Ascending aorta (tissue), 2 donors: Measurements from ENCODE around the gene TSPAN11. TPM values are rescaled to one million over a fixed set of nuclear protein-coding genes. Genes with fewer than 3 reads are reported as not detected.

ENCODE experiments used
- DNase-seq, 2 donors: peaks; one replicate each; pipeline ENCODE4 v3.0.0-alpha.2; 2019; ENCODE audit warnings: low spot score in 2 of 2
- H3K27ac ChIP-seq, 2 donors: fragments of 200-600 bp; sonication (generic); one replicate each; pipeline ENCODE4 v1.5.1; 2016 to 2017; ENCODE audit warnings: mild to moderate bottlenecking in 1 of 2
- H3K27me3 ChIP-seq: fragments of 200-600 bp; sonication (generic); one replicate; pipeline ENCODE4 v1.5.1; 2017
- H3K36me3 ChIP-seq, 2 donors: fragments of 200-600 bp; sonication (generic); one replicate each; pipeline ENCODE4 v1.5.1; 2016
- H3K4me1 ChIP-seq, 2 donors: fragments of 200-600 bp; sonication (generic); one replicate each; pipeline ENCODE4 v1.5.1; 2016 to 2017; ENCODE audit warnings: mild to moderate bottlenecking in 1 of 2
- H3K4me3 ChIP-seq, 2 donors: fragments of 200-600 bp; sonication (generic); one replicate each; pipeline ENCODE4 v1.5.1; 2016 to 2017; ENCODE audit warnings: mild to moderate bottlenecking in 1 of 2
- H3K9me3 ChIP-seq, 2 donors: fragments of 200-600 bp; sonication (generic); one replicate each; pipeline ENCODE4 v1.5.1; 2016
- intact Hi-C: fragments of 100-400 bp; cut with DNase I; formaldehyde crosslinking; loops from one replicate; pipeline ENCODE4 v1.15.1; 2023
- total RNA-seq: library from RNA; depleted of rRNA; stranded (reverse); fragments of >200 nt; gene quantifications from one replicate; pipeline ENCODE4 v1.1.0, GENCODE V29; 2016
- TF ChIP-seq, protein P1 (sequence below), 3 experiments: fragments of 200-600 bp in 2 of 3; fragments of 450-650 bp in 1 of 3; sonication (generic) in 2 of 3; IDR thresholded peaks; one replicate each; pipeline ENCODE4 v1.5.1; 2016 to 2019; ENCODE audit warnings: antibody characterized with exemption in 3 of 3, mild to moderate bottlenecking in 1 of 3, moderate library complexity in 1 of 3

The TSPAN11 gene
- total RNA-seq, 1 donor from 2014 or later, result 5.2 TPM

DNA sequence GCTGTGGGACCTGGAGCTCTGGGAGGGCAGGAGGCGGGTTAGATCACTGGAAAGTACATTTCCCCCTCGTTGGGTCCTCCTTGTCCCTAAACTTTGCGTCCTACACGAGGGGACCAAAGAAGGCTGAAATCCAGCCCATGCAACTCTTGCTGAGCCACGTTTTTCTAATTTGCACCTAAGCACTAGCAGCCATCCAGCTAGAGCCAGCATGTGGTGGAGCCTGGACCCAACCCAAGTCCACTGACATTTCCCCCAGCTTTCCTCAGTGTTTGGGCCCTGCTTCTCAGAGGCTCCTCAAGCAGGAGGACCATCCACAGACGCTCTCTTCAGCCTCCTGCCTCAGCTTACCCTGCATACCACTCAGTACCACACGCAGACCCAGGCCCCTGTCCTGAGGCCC lies 49.7 kb downstream of the TSPAN11 start:
- no peak for DNase-seq
- Histone ChIP-seq H3K36me3 (no peaks in the 10 kb centered on the region), H3K4me3 (no peak overlapping the region), H3K4me1 (no peaks in the 10 kb centered on the region), H3K27ac (no peak overlapping the region), H3K9me3 (no peaks in the 10 kb centered on the region), H3K27me3 (no peaks in the 10 kb centered on the region)
- TF ChIP-seq, protein P1, sequence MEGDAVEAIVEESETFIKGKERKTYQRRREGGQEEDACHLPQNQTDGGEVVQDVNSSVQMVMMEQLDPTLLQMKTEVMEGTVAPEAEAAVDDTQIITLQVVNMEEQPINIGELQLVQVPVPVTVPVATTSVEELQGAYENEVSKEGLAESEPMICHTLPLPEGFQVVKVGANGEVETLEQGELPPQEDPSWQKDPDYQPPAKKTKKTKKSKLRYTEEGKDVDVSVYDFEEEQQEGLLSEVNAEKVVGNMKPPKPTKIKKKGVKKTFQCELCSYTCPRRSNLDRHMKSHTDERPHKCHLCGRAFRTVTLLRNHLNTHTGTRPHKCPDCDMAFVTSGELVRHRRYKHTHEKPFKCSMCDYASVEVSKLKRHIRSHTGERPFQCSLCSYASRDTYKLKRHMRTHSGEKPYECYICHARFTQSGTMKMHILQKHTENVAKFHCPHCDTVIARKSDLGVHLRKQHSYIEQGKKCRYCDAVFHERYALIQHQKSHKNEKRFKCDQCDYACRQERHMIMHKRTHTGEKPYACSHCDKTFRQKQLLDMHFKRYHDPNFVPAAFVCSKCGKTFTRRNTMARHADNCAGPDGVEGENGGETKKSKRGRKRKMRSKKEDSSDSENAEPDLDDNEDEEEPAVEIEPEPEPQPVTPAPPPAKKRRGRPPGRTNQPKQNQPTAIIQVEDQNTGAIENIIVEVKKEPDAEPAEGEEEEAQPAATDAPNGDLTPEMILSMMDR (IDR thresholded peaks at IDR 0.05), result no peak
- intact Hi-C loops, result no loop called here

DNA sequence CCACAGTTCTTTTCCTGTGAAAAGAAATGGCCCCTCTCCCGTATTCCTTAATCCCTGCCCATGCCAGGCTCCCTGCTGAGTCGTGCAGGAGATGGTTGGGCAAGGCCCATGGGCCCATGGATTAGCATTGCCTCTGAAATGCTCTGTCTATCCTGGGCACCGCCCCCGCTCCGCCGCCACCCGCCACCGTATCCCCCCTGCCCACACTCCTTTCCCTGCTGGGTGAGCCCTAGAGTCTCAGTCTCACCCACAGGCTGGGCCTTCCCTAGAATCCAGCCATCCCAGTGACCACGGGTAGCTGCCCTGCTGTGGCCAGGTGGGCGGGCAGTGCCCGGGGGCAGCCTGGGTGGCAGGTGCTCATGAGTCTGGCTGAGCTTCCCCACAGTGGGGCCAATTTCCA lies 50.6 kb downstream of the TSPAN11 start:
- intact Hi-C loops, result no loop called here

DNA sequence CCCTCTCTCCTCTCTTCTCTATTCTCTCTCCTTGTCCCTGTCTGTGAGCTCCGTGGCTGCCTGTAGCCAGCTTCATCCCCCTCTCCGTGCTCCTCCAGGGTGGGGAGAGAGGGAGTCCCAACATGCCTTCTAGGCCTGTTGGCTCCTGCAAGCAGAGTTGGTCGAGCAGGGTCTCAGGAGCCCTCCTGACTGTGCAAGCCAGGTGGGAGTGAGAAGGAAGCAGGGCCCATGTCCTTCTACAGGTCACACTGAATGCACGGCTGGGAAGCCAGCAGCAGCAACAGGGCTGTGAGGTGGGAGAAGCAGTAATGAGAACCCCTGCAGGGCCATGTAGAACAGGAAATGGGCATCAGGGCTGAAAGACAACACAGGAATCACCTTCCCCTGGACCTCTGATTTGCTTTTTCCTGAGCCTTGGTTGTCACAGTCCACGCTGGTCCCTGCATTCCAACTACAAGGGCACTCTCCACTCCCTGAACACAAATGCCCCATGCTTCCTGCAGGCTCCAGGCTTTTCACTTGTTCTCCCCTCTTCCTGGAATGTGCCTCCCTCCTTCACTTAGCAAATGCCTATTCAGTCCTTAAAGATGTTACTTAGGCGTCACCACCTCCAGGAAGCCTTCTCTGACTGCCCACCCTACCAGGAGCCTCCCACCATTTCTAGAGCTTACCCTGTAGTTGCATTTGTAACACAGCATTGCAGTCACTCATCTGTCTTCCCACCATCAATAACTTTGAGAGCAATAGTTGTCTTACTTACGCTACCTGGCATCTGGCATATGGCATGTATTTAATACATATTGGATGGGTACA lies 51.2 kb downstream of the TSPAN11 start:
- intact Hi-C loops, result no loop called here

More for the DNA sequence above, 50.6 kb downstream of the TSPAN11 start:
- Histone ChIP-seq H3K36me3 (no peaks in the 10 kb centered on the region), H3K27ac (no peak overlapping the region), H3K27me3 (no peaks in the 10 kb centered on the region), H3K4me3 (no peak overlapping the region), H3K4me1 (no peaks in the 10 kb centered on the region), H3K9me3 (no peaks in the 10 kb centered on the region)
- TF ChIP-seq, protein P1 (IDR thresholded peaks at IDR 0.05), result no peak
- DNase-seq, result no peak

GRCh38 chr12:30978639-30979038 lies 52.1 kb downstream of the TSPAN11 start:
- H3K9me3 ChIP-seq, result no peaks in the 10 kb centered on the region

More for the DNA sequence above, 51.2 kb downstream of the TSPAN11 start:
- H3K9me3 ChIP-seq, result no peaks in the 10 kb centered on the region
- TF ChIP-seq, protein P1 (IDR thresholded peaks at IDR 0.05), result no peak
- H3K36me3 ChIP-seq, result no peaks in the 10 kb centered on the region
- no peaks in the 10 kb centered on the region for H3K4me1 ChIP-seq
- no peak overlapping the region for H3K27ac ChIP-seq
- DNase-seq, result no peak
- no peak overlapping the region for H3K4me3 ChIP-seq
- no peaks in the 10 kb centered on the region for H3K27me3 ChIP-seq

DNA sequence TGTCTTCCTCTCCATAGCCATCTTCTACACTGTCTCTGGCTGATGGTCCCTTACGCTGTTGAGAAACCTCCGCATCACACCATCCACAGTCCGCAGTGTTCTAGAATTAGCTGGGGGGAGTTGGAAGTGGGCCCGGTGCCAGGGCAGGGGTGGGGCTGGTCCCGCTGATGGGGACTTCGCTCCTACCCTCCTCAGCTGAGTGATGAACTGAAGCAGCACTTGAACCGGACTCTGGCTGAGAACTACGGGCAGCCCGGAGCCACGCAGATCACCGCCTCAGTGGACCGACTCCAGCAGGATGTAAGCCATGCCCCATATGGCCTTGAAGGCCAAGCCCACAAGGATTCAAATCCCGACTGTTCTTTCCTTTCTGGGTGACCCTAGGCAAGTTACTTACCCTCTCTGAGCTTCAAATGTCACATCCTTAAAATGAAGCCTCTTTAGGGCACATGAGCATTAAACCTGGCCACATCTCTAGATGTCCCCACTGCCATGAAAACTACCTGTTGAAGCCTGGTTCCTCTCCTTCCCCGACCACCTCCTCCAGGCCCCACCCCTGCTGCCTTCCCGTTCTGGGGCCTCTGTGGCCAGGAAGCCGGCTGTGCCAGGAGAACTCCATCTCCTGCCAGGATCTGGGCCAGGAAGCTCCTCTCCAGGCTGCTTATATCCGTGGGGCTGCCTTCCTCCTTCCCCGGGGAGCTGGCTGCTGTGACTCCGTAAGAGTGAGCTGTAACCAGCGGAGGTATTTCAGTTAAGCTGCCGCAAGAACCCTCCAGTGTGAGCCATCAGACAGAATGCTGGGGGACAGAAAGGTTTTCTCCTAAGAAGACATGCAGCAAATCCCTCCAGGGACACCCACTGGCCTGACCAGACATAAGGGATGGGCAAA lies 53.1 kb downstream of the TSPAN11 start:
- Histone ChIP-seq H3K9me3 (no peaks in the 10 kb centered on the region), H3K4me3 (no peak overlapping the region), H3K36me3 (no peaks in the 10 kb centered on the region), H3K27ac (no peak overlapping the region), H3K4me1 (no peaks in the 10 kb centered on the region), H3K27me3 (no peaks in the 10 kb centered on the region)
- DNase-seq, result no peak
- intact Hi-C loops, result no loop called here
- TF ChIP-seq, protein P1 (IDR thresholded peaks at IDR 0.05), result no peak

More at GRCh38 chr12:30978639-30979038, 52.1 kb downstream of the TSPAN11 start:
- Histone ChIP-seq H3K4me3 (no peak overlapping the region), H3K27me3 (no peaks in the 10 kb centered on the region), H3K36me3 (no peaks in the 10 kb centered on the region), H3K4me1 (no peaks in the 10 kb centered on the region), H3K27ac (no peak overlapping the region)
- no peak for DNase-seq
- TF ChIP-seq, protein P1 (IDR thresholded peaks at IDR 0.05), result no peak
- intact Hi-C loops, result no loop called here
